ENCODE data around the gene PDE4B.

- no peak for TF ChIP-seq CTCF (optimal IDR thresholded peaks at IDR 0.05 in 1 of 3, IDR thresholded peaks at IDR 0.05 in 1 of 3, conservative IDR thresholded peaks at IDR 0.05 in 1 of 3; ENCODE audit: extremely low read depth in 1 of 3, insufficient read depth in 2 of 3, low read length in 3 of 3)
- no peak for TF ChIP-seq EZH2 (IDR thresholded peaks at IDR 0.05; ENCODE audit: low read length)
Observed at GRCh38 chr1:66240491-66241484, 448.1 kb downstream of the PDE4B start.

All from keratinocyte (primary cell).